Neural crest cell (in vitro differentiated cells): Measurements from ENCODE around the gene FPR2. TPM values are rescaled to one million over a fixed set of nuclear protein-coding genes. Genes with fewer than 3 reads are reported as not detected.

Experiments
- DNase-seq: peaks from one replicate; pipeline ENCODE4 v3.0.0; 2021; ENCODE audit warnings: low read depth, mixed read lengths, low spot score
- H3K27ac Mint-ChIP-seq: one replicate; pipeline ENCODE4 v1.8.0; 2021; ENCODE audit warnings: mild to moderate bottlenecking, mixed read lengths; ENCODE audit not compliant: unreplicated experiment
- H3K27me3 Mint-ChIP-seq: 2 replicates; pipeline ENCODE4 v1.8.0; 2021; ENCODE audit warnings: low read depth, mild to moderate bottlenecking, mixed read lengths
- H3K36me3 Mint-ChIP-seq: 2 replicates; pipeline ENCODE4 v1.8.0; 2021; ENCODE audit warnings: low read depth, mild to moderate bottlenecking, mixed read lengths
- H3K4me1 Mint-ChIP-seq: 2 replicates; pipeline ENCODE4 v1.8.0; 2021; ENCODE audit warnings: mixed read lengths
- H3K4me3 Mint-ChIP-seq: one replicate; pipeline ENCODE4 v1.8.0; 2021; ENCODE audit warnings: mild to moderate bottlenecking, mixed read lengths
- H3K9me3 Mint-ChIP-seq: 2 replicates; pipeline ENCODE4 v1.8.0; 2021; ENCODE audit warnings: mixed read lengths
- total RNA-seq: library from RNA; stranded (reverse); gene quantifications from 2 replicates; pipeline ENCODE4 v1.2.1, GENCODE V29; 2021
- TF ChIP-seq, protein P1 (sequence below): fragments of 200-600 bp; sonication (generic); conservative IDR thresholded peaks from 2 replicates; pipeline ENCODE4 v1.5.0; 2021; ENCODE audit warnings: antibody characterized with exemption, mild to moderate bottlenecking

Gene FPR2
- total RNA-seq, 1 donor from 2014 or later: not detected

DNA sequence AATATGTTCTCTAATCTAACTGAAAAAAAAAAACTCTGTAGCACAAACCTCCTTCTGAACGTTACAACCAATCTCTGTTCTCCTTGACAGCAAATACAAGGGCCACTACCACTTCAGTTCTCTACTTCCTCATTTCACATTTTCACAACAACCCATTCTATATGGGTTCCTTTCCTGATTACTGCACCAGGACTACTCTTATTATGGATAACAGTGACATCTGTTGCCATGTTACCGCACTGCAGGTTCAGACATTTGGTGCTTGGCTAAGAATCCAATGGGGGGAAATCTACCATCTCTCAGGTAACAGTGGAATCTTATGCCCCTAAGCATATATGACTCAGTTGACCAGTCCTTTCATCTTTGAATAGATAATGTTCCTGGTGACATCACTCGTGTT is 22.4 kb downstream of the FPR2 start:
- H3K9me3 Mint-ChIP-seq: no peaks in the 10 kb centered on the region
- no peaks in the 10 kb centered on the region for H3K36me3 Mint-ChIP-seq
- no peak for DNase-seq
- no peak overlapping the region for H3K4me3 Mint-ChIP-seq
- no peak overlapping the region for H3K27ac Mint-ChIP-seq
- TF ChIP-seq, protein P1, sequence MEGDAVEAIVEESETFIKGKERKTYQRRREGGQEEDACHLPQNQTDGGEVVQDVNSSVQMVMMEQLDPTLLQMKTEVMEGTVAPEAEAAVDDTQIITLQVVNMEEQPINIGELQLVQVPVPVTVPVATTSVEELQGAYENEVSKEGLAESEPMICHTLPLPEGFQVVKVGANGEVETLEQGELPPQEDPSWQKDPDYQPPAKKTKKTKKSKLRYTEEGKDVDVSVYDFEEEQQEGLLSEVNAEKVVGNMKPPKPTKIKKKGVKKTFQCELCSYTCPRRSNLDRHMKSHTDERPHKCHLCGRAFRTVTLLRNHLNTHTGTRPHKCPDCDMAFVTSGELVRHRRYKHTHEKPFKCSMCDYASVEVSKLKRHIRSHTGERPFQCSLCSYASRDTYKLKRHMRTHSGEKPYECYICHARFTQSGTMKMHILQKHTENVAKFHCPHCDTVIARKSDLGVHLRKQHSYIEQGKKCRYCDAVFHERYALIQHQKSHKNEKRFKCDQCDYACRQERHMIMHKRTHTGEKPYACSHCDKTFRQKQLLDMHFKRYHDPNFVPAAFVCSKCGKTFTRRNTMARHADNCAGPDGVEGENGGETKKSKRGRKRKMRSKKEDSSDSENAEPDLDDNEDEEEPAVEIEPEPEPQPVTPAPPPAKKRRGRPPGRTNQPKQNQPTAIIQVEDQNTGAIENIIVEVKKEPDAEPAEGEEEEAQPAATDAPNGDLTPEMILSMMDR: no peak
- H3K4me1 Mint-ChIP-seq: no peaks in the 10 kb centered on the region
- peaks cover 37% of the 10 kb centered on the region for H3K27me3 Mint-ChIP-seq

DNA sequence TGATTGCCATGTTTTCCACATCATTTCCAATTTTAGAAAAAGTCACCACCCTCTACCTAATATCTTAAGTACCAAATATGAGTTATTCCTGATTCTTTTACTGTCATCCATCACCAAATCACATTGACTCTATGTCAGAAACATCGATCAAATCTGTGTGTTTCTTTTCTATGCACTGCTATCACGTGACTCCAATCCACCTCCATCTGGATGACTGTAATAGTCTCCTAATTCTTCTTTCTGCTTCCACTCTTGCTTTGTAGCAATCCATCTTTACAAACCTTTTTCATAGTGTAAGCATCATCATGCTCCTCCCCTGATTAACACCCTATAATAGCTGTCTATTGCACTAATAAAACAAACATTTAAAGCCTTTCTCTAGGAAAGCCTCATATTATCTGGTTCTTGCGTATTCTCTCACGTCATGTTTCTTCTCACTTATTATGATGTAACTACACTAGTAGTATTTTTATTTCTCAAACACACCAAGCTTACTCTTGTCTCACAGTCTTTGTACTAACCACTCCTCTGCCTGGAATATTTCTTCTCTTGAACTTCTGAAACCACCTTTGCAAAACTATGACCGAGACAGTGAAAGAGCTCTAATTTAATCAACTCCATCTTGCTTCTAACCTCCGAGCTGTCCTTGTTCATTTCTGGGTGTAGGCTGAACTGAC is 23.3 kb downstream of the FPR2 start:
- Mint-ChIP-seq H3K4me1 (no peaks in the 10 kb centered on the region), H3K9me3 (no peaks in the 10 kb centered on the region), H3K27ac (no peak overlapping the region), H3K36me3 (no peaks in the 10 kb centered on the region), H3K4me3 (no peak overlapping the region), H3K27me3 (peaks cover 29% of the 10 kb centered on the region)
- no peak for DNase-seq
- TF ChIP-seq, protein P1: no peak

DNA sequence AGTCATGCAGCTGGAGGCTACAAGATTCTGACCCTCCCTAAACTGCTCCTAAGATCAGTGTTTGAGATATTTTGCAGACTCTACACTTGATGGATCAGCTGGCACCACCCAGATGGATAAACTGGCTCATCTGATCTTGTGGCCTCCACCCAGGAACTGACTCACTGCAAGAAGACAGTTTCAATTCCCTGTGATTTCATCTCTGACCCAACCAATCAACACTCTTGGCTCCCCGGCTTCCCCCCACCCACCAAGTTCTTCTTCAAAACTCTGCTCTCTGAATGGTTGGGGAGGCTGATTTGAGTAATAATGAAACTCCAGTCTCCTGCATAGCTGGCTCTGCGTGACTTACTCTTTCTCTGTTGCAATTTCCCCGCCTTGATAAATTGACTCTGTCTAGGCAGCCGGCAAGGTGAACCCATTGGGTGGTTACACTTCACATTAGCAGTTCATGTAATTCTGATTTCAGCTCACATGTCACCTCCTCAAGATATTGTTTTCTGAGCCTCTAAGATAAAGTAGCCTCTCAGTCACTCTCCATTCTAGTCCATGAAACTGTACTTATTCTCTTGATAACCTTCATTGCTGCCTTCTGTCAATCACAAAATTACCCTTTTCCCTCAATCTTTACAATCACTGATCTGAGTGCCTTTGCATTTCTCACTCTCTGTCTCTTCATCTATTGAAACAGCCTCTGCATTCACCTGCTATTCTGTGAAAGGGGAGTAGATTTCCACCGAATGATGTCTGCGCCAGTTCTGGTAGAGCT is 24.1 kb downstream of the FPR2 start:
- Mint-ChIP-seq H3K4me3 (no peak overlapping the region), H3K27me3 (peaks cover 21% of the 10 kb centered on the region), H3K9me3 (no peaks in the 10 kb centered on the region), H3K4me1 (no peaks in the 10 kb centered on the region), H3K27ac (no peak overlapping the region), H3K36me3 (no peaks in the 10 kb centered on the region)
- TF ChIP-seq, protein P1: no peak
- no peak for DNase-seq

DNA sequence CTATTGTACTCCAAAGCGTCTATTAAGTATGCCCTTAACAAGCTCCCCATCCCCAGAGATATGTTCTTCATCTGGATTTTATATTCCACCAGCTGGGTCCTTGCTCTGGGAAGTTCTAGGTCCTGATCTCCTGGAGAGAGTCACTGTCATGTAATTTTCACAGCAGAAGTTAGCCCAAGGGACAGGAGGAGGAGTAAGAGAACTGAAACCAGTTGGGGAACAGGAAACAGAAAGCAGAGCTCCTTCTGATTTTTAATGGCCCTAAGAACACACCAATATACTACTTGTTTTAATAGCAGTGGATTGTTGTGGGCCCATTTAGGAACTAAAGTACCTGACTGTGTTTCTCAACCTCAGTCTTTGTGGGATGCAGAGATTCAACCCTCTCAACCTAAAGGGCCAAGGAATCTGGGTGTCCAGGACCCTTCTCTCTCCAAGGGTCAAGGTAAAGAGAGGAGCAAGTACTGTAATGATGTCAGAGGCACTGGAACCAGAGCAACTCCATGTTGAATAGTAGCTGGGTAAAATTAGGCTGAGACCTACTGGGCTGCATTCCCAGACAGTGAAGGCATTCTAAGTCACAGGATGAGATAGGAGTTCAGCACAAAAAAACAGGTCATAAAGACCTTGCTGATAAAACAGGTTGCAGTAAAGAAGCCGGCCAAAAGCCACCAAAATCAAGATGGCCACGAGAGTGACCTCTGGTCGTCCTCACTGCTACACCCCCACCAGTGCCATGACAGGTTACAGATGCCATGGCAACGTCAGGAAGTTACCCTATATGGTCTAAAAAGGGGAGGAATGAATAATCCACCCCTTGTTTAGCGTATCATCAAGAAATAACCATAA is 25.9 kb downstream of the FPR2 start:
- TF ChIP-seq, protein P1: no peak
- Mint-ChIP-seq H3K4me1 (no peaks in the 10 kb centered on the region), H3K27ac (no peak overlapping the region), H3K9me3 (no peaks in the 10 kb centered on the region), H3K36me3 (no peaks in the 10 kb centered on the region), H3K27me3 (peaks cover 9% of the 10 kb centered on the region), H3K4me3 (no peak overlapping the region)
- DNase-seq: no peak

DNA sequence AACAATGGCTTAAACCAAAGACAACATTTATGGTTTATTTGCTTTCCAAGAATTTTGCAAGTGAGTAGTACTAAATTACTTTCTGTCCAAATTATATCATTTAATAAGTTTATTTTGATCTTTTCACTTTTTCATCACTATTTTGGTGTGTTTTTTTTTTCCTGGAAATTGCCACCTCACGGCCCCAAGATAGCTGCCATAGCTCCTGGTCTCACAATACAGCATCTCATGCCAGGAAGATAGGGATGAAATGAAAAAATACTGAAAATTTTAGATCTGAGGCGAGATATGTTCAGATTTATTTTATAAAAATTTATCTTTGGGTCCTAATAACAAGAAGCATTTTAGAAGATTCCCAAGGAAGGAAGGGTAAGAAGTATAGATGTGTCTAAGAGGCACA is 27.0 kb downstream of the FPR2 start:
- peaks cover 3% of the 10 kb centered on the region for H3K27me3 Mint-ChIP-seq
- no peaks in the 10 kb centered on the region for H3K4me1 Mint-ChIP-seq
- no peaks in the 10 kb centered on the region for H3K36me3 Mint-ChIP-seq

More for the DNA sequence above, 27.0 kb downstream of the FPR2 start:
- Mint-ChIP-seq H3K4me3 (no peak overlapping the region), H3K9me3 (peaks cover 3% of the 10 kb centered on the region), H3K27ac (no peak overlapping the region)
- DNase-seq: no peak
- TF ChIP-seq, protein P1: no peak
